Measurements from ENCODE around the gene ZNF341.
"Not testable (repeated sequence)": the region's sequence is repeated elsewhere in the genome, so short reads cannot be mapped to it uniquely, and the experiment has no call there.

ZNF341 gene

DNA sequence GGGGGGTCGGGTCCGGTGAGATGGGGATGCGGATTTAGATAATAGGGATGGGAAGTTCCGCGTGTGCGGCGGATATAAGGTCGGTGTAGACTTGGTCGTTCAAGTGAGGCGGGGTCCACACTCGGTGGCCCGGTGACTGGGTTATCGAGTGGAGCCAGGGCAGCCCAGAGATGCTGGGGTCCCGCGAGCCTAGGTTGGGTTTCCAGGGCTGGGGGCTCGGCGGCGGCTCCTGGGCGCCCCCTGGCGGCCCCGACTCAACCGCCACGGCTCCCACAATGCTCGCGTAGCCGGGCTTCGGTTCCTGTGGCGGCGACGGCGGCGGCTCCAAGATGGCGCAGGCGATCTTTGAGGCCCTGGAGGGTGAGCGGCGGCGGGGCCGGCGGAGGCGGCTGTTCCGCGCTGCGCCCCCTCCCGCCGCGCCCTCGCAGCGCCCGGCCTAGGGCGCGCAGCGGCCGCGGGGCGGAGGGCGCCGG is at the start of gene ZNF341:
TSS of gene ZNF341 (plus strand) at position 304 of the 473 bp plus-strand sequence. CDS start at position 330, 26 bp downstream.
- peak; percentile 90 for DNase-seq (ENCODE audit: low spot score)

DNA sequence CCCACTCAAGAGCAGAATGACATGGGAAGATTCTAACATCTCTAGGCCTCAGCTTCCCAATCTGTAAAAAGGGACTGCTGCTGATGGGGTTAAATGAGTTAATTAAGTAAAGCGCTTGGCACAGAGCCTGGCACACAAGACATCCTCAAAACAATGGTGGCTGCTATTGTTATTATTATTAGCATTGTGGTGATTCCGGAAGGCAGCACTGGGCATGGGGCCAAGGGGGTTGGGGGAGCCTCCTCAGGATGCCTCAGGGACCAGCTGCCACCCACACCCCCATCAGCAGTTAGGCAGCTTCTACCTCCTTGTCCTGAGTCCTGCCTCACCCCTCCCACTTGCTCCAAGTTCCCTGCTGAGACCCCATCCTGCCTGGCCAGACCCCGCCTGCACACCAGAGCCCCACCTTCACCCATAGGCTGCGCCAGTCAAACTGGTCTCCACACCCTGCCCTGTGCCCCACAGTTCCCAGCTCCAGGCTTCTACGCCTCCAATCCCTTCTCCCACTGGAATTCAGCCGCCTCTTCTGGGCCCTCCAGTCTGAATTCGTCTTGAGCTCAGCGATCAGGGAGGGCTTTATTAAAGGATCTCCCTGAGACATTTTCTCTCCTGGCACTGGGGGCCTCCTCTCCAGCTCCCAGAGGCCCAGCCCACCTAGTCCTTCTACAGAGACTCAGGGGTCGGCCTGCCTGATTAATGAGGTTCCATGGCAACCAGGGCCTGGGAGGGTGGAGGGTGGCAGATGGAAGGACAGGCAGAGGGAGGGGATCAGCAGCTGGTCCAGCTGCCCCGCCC is 47.1 kb upstream of the ZNF341 start:
- peak; percentile 55 for DNase-seq (ENCODE audit: low spot score)

DNA sequence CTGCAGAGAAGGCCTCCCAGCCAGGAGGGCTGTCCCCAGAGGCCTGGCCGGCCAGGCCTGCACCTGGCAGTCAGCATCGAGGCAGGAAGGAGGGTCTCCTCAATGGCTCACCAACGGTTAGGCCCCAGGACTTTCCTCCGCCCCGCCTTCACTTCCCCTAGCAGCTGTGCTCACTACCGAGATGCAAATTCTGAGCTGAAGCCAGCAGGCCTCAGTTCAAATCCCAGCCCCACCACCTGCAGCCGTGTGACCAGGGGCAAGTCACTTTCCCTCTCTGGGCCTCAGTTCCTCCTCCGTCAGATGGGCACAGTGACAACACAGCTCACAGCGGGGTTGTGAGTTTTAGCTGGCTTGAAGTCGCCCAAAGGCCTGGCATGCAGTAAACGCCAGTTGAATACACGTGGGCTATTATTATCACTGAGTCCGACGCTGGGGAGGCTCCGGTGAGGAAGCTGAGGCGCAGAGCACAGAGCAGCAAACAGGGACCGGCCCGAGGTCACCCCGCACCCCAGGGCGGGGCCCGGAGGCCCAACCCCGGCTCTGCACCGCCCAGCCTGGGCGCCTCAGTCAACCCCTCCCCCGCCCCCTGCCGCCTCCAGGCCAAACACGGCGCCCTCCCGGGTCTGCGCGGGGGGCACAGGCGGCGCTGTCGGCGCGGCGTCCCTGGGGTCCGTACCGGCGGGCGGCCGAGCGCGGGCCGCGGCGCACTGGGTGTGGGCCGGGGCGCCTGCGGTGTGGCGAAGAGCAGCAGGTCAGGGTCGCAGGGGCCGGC is 46.3 kb upstream of the ZNF341 start:
- DNase-seq (ENCODE audit: low spot score): peak; percentile 98

DNA sequence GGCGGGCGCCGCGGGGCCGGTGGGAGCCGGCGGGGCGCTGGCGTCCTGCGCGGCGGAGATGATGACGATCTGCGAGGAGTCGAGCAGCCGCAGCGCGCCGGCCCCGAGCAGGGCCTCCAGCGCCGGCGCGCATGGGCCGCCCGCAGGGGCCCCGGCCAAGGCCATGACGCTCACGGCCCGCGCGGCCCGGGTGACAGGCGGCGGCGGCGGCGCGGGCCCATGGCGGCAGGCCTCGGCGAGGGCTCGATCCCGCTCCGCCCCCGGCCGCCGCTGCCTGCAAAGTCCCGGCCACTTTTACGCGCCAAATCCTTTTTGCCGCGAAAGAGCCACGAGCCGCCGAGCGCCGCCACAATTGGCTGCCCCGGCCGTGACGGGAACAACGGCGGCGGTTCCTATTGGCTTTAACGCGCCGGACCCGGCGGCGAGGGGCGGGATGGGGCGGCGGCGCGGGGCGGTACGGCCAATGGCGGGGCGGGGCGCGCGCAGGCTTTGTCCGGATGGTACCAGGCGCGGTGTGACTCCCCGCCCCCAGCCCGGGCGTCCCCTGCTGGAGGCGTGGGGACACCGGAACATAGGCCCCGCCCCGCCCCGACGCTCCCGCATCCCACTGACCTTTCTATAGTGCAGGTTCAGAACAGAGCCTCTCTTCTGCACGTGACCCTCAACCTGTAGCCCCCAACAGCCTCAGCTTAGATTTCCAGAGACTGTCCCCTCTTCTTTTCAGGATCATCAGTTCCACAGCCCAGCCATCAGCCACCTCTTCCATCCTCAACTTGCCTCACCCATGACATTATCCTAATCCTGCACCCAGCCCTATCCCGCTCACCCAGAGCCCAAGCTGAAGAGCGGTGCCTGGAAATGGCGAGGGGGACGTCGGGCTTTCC is 45.5 kb upstream of the ZNF341 start, which contains the start of gene E2F1:
TSS of gene E2F1 (minus strand) at position 286 of the 884 bp plus-strand sequence. CDS start at position 165, 121 bp downstream.
- peak; percentile 95 for DNase-seq (ENCODE audit: low spot score)

DNA sequence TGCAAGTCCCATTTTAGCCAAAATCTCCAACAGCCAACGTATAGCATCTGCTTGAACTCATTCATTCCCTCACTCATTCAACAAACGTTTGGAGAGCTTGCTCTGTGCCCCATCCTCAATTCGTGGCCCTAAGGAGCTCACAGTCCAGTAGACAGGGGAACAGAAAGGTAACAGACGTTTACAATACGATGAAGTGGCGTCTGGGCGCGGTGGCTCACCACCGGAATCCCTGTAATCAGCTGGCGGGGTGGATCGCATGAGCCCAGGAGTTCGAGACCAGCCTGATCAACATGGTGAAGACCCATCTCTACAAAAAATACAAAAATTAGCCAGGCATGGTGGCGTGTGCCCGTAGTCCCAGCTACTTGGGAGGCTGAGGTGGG is 44.8 kb upstream of the ZNF341 start:
- no peak for DNase-seq (ENCODE audit: low spot score)

DNA sequence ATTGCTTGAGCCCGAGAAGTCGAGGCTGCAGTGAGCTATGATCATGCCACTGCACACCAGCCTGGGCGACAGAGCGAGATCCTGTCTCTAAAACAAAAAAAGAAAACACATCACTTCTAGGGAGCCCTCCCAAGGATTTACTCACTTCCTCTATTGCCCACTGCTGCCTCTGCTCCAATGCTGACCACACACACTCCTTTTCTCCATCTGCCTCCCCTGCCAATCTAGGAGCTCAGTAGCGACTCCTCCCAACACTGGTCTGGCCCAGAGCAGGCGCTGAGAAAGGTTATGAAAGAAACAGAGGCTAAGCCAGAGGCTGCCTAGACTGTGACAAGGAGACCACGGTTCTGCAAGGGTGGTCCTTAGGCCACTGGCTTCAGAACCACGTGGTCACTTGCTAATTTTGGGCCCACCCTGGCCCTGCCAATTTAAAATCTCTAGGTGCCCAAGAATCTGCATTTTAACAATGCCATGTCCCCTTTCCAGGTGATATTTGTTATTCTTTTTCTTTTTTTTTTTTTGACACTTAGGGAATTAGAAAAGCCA is 44.4 kb upstream of the ZNF341 start:
- DNase-seq (ENCODE audit: low spot score): no peak

DNA sequence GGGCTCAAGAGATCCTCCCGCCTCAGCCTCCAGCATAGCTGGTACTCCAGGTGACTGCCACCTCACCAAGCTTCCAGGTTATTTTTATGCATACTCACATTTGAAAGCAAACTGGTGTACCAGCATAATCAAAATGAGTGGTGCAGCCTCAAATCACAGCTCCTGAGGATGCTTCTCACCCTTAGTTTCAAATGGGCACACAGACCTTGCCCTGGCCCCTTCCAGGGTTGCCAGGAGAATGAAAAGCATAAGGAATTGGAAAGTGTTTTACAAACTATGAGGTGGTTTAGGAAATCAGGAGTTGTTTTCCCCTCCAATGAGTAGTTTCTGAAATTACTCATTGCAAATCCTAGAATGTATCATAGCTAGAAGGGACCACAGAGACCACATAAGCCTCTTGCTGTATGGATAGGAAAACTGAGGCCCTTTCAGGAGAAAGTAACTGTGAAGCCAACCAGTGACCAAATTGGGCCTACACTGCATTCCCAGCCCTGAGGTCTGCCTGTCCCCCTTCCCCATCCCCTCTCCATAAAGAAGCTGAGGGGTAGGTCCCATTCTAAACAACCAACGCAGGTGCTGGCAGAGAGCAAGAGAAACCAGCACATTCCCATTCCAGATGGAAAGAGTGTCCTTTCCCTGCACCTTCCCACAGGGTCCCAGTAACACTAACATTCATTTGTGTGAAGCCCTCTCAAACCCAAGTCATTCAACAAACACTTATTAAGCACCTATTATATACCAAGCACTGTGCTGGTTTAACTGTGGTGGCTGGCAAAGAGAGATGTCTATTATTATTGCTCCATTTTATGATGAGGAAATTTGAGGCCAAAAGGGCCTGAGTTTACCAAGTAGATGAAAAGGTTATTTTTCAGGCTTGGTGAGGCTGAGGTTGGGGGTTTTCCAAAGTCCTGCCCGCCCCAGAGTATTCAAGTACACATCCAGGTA is 43.5 kb upstream of the ZNF341 start:
- DNase-seq (ENCODE audit: low spot score): no peak

DNA sequence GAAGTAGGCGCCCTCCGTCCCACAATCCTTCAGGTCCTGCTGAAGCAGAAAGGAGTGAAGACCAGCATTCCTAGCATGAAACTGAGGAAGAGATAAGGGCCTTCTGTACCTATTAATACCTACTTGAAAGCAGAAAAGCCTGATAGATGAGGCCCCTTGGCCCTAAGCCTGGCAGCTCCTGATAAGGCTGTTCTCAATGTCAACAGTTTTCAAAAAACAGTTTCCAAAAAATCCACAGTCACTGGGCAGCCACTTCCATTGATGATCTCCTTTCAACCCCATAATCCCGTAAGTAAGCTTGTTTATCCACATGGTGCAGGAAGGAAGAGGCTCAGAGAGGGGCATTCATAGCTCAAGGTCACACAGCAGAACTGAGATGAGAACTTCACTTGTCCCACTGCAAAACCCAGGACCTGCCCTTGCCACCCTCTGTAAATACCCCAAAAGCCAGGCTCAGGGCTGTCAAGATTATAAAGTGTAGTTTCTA is 42.8 kb upstream of the ZNF341 start:
- DNase-seq (ENCODE audit: low spot score): no peak

DNA sequence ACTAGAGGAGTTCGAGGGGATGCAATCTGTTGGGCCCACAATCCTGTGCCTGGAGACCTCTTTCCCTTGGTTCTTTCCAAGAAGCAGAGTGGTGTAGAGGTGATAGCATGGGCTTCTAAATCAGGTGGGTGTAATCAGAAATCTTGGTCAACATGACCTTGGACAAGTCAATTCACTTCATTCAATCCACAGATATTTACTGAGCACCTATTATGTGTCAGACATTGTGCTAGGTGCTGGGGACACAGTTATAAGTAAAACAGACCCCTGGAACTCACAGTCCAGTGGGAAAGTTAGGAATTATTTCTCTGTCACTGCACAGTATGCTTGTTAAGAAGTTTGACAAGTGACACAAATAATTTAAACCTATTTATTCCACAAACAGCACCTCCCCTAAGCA is 42.3 kb upstream of the ZNF341 start:
- no peak for DNase-seq (ENCODE audit: low spot score)

DNA sequence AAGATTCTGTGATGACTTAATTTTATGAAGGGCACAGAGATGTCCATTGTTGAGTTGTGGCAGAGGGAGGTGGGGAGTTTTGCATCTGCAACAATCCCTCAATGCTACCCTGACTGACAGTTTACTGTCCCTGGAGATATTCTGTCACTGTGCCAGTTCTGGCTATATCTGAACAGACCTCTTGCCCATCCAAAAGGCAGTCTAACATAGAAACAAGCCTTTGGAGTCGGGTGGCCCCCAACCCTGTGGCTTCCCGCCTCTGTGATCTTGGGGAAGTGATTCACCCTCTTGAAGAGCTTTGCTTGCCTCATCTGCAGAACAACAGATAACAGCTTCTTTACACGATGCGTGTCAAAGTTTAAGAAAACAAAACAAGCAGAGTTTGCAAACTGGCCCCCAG is 41.8 kb upstream of the ZNF341 start:
- DNase-seq (ENCODE audit: low spot score): no peak

DNA sequence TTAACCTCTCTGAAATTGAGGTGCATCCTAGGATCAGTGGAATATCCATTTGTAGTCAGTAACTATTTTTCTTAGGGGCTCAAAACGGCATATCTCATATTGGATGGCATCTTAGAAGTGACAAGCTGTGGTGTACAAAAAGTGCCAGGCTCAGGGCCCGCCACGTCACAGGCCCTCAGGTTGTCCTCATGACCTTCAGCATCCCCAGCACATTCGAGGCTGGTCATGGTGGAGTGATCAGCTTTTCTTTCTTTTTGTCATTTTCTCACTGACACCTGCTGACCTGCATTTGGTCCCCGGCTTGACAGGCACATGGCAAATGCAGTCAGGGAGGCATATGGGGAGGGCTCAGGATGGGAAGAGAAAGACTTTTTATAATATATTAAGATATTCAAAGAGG is 38.5 kb upstream of the ZNF341 start:
- no peak for DNase-seq (ENCODE audit: low spot score)

DNA sequence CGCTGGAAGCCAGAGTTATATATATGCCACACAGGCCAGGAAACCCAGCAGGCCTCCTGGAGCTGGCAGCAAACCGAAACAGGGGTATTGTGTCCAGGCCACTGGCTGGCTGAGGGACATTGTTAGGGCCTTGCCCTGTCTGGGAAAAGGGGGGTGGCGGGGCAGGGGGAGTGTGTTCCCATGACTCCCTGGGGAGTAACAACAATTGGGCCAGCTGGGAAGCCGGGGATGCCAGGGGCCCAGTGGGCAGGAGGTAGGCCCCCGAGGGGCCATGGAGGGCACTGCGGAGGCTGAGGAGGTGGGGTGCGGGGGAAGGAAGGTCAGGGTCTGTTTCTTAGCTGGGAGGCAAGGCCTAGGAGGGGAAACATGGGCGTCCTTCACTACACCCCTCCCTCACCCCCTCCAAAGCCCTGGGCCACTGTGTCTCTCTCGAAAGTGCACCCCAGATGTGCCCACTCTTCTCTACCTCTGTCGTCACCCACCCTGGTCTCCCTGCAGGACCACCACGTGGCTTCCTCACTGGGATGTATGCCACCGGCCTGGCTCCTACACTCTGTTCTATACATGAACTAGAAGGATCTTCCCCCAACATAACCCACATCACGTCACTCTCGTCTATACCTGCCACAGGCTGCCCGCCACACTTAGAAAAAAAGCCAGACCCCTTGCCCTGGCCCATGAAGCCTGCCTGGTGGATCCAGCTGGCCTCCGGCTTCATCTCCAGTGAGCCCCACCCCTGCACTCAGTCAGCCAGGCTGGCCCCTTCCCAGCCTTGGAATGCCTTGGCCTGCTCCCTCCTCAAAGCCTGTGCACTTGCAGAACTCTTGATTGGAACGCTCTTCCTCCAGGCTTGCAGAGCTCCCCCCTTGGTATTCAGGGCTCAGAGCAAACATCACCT is 37.8 kb upstream of the ZNF341 start:
- no peak for DNase-seq (ENCODE audit: low spot score)

DNA sequence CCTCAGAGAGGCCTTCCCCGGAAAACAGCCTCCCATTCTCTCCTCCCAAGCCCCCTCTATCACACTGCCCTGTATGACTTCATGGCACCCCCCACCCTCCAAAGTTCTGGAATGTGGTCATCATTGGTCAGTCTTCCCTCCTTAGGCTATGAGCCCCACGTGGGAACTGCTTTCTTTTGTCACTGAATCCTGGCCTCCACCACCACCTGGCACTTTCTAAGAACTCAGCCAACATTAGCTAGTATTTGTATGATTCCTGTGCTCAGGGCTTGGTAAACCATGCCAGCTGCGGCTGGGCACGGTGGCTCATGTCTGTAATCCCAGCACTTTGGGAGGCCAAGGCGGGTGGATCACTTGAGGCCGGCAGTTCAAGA is 37.2 kb upstream of the ZNF341 start:
- no peak for DNase-seq (ENCODE audit: low spot score)

DNA sequence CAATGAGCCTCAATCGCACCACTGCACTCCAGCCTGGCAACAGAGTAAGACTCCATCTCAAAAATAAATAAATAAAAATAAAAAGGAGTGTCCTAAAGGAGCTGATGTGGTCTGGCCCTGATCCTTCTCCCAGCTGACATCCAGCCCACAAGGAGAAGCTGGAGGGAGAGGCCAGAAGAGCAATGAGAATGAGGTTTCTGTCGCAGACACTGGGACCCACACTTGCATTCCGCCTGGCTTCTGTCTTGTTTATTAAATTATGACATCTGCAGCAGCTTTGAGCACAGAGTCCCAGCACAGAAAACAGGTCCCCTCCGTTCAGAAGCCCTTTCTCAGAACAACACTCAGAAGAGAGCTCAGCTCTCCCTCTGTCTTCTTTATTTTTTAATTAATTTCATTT is 35.3 kb upstream of the ZNF341 start:
- DNase-seq (ENCODE audit: low spot score): no peak

DNA sequence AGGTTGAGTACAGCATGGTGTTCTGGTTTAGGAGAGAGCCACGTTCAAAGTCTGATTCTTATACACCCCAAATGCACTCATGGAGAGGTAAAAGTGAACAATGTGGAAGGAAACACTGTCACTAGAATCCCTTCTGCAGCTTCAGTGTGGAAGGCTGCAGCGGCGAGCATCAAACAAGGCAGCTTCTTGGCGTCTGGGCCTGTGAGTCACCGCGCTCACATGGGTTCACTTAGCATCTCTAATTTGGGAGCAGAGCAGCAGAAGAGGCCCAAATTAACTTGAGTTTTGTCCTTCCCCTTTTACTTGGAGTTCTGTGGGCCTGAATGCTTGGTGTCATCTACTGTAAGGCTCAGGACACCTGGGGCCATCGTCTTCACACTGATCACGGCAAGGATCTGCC is 34.7 kb upstream of the ZNF341 start:
- no peak for DNase-seq (ENCODE audit: low spot score)

DNA sequence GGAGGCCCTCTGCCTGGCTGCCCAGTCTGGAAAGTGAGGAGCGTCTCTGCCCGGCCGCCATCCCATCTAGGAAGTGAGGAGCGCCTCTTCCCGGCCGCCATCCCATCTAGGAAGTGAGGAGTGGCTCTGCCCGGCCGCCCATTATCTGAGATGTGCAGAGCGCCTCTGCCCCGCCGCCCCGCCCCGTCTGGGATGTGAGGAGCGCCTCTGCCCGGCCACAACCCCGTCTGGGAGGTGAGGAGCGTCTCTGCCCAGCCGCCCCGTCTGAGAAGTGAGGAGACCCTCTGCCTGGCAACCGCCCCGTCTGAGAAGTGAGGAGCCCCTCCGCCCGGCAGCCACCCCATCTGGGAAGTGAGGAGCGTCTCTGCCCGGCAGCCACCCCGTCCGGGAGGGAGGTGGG is 32.8 kb upstream of the ZNF341 start:
- DNase-seq (ENCODE audit: low spot score): not testable (repeated sequence)

DNA sequence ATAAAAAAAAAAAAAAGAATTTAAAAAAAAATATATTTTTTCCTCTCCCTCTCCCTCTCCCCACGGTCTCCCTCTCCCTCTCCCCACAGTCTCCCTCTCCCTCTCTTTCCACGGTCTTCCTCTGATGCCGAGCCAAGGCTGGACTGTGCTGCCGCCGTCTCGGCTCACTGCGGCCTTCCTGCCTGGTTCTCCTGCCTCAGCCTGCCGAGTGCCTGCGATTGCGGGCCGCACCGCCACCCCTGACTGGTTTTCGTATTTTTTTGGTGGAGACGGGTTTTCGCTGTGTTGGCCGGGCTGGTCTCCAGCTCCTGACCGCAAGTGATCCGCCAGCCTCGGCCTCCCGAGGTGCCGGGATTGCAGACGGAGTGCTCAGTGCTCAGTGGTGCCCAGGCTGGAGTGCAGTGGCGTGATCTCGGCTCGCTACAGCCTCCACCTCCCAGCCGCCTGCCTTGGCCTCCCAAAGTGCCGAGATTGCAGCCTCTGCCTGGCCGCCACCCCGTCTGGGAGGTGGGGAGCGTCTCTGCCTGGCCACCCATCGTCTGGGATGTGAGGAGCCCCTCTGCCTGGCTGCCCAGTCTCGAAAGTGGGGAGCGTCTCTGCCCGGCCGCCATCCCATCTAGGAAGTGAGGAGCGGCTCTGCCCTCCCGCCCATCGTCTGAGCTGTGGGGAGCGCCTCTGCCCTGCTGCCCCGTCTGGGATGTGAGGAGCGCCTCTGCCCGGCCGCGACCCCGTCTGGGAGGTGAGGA is 30.9 kb upstream of the ZNF341 start:
- not testable (repeated sequence) for DNase-seq (ENCODE audit: low spot score)

DNA sequence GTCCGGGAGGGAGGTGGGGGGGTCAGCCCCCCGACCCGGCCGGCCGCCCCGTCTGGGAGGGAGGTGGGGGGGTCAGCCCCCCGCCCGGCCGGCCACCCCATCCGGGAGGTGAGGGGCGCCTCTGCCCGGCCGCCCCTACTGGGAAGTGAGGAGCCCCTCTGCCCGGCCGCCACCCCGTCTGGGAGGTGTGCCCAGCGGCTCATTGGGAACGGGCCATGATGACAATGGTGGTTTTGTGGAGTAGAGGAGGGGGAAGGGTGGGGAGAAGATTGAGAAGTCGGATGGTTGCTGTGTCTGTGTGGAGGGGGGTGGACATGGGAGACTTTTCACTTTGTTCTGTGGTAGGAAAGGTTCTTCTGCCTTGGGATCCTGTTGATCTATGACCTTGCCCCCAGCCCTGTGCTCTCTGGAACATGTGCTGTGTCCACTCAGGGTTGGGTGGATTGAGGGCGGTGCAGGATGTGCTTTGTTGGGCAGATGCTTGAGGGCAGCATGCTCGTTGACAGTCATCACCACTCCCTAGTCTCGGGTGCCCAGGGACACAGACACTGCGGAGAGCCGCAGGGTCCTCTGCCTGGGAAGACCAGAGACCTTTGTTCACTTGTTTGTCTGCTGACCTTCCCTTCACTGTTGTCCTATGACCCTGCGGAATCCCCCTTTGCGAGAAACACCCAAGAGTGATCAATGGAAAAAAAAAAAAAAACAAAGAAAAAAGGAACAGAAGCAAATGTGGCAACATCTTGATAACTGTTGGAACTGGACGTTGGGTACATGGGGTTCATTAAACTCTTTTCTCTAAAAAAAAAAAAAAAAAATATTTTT is 30.0 kb upstream of the ZNF341 start:
- no peak for DNase-seq (ENCODE audit: low spot score)

Measured in NAMALWA (cell line).